ENCODE data around the gene CCDC77. TPM values are rescaled to one million over a fixed set of nuclear protein-coding genes. Genes with fewer than 3 reads are reported as not detected.

Gene CCDC77
- total RNA-seq, 2 experiments from 2014 or later, result 16.8 to 18.9 TPM

- CTCF ChIA-PET, result no interaction called here
- DNase-seq, result no peak
- H3K36me3 Mint-ChIP-seq (ENCODE audit: low read depth), result no peaks in the 10 kb centered on the region
Observed at GRCh38 chr12:467591-467990, 66.1 kb downstream of the CCDC77 start.

GRCh38 chr12:468671-469389 is 67.4 kb downstream of the CCDC77 start:
- Mint-ChIP-seq H3K9me3 (ENCODE audit: insufficient read depth) (no peaks in the 10 kb centered on the region), H3K4me1 (ENCODE audit: low read depth) (peaks cover 9% of the 10 kb centered on the region), H3K27ac (no peak overlapping the region), H3K27me3 (ENCODE audit: low read depth) (peaks cover 16% of the 10 kb centered on the region), H3K4me3 (no peak overlapping the region), H3K36me3 (ENCODE audit: low read depth) (no peaks in the 10 kb centered on the region)
- ChIA-PET CTCF (interaction anchor here (1.4 kb wide), 1 partner anchor 14 kb away, joined by 4 read pairs; no protein-coding TSS in a partner anchor), POLR2A (no interaction called here)
- no peak for ATAC-seq
- no peak for DNase-seq

More at GRCh38 chr12:467591-467990, 66.1 kb downstream of the CCDC77 start:
- ATAC-seq, result no peak
- peaks cover 19% of the 10 kb centered on the region for H3K27me3 Mint-ChIP-seq (ENCODE audit: low read depth)
- no peak overlapping the region for H3K4me3 Mint-ChIP-seq
- no peaks in the 10 kb centered on the region for H3K9me3 Mint-ChIP-seq (ENCODE audit: insufficient read depth)
- POLR2A ChIA-PET, result no interaction called here
- H3K4me1 Mint-ChIP-seq (ENCODE audit: low read depth), result peaks cover 7% of the 10 kb centered on the region
- H3K27ac Mint-ChIP-seq, result no peak overlapping the region

- H3K27ac Mint-ChIP-seq, result no peak overlapping the region
- ATAC-seq (no peak), DNase-seq (no peak)
- no peak overlapping the region for H3K4me3 Mint-ChIP-seq
- ChIA-PET POLR2A (no interaction called here), CTCF (no interaction called here)
- H3K4me1 Mint-ChIP-seq (ENCODE audit: low read depth), result peaks cover 9% of the 10 kb centered on the region
- H3K36me3 Mint-ChIP-seq (ENCODE audit: low read depth), result no peaks in the 10 kb centered on the region
- H3K9me3 Mint-ChIP-seq (ENCODE audit: insufficient read depth), result no peaks in the 10 kb centered on the region
- peaks cover 11% of the 10 kb centered on the region for H3K27me3 Mint-ChIP-seq (ENCODE audit: low read depth)
Observed at GRCh38 chr12:470133-470532, 68.7 kb downstream of the CCDC77 start.

GRCh38 chr12:473198-473597 is 71.8 kb downstream of the CCDC77 start:
- no peaks in the 10 kb centered on the region for H3K36me3 Mint-ChIP-seq (ENCODE audit: low read depth)
- DNase-seq (no peak), ATAC-seq (no peak)
- no peaks in the 10 kb centered on the region for H3K9me3 Mint-ChIP-seq (ENCODE audit: insufficient read depth)
- H3K27me3 Mint-ChIP-seq (ENCODE audit: low read depth), result peaks cover 25% of the 10 kb centered on the region
- no peak overlapping the region for H3K4me3 Mint-ChIP-seq
- ChIA-PET CTCF (interaction anchor here (1.2 to 1.4 kb wide), 2 partner anchors 21 to 31 kb away, joined by 3 to 4 read pairs; no protein-coding TSS in a partner anchor), POLR2A (no interaction called here)
- H3K4me1 Mint-ChIP-seq (ENCODE audit: low read depth), result peaks cover 9% of the 10 kb centered on the region
- H3K27ac Mint-ChIP-seq, result no peak overlapping the region

- H3K36me3 Mint-ChIP-seq (ENCODE audit: low read depth), result no peaks in the 10 kb centered on the region
- H3K4me1 Mint-ChIP-seq (ENCODE audit: low read depth), result peaks cover 2% of the 10 kb centered on the region
- no peak overlapping the region for H3K27ac Mint-ChIP-seq
- ATAC-seq (no peak), DNase-seq (no peak)
- ChIA-PET POLR2A (no interaction called here), CTCF (interaction anchor here (0.7 to 1.2 kb wide), 2 partner anchors 22 to 25 kb away, joined by 3 to 4 read pairs; no protein-coding TSS in a partner anchor)
- no peaks in the 10 kb centered on the region for H3K9me3 Mint-ChIP-seq (ENCODE audit: insufficient read depth)
- no peak overlapping the region for H3K4me3 Mint-ChIP-seq
- peaks cover 28% of the 10 kb centered on the region for H3K27me3 Mint-ChIP-seq (ENCODE audit: low read depth)
Observed at GRCh38 chr12:473863-474577, 72.6 kb downstream of the CCDC77 start.

- H3K9me3 Mint-ChIP-seq (ENCODE audit: insufficient read depth), result no peaks in the 10 kb centered on the region
- CTCF ChIA-PET, result interaction anchor here (1.2 to 1.3 kb wide), 3 partner anchors 23 to 33 kb away, joined by 3 to 5 read pairs (median 3); no protein-coding TSS in a partner anchor
- no peak overlapping the region for H3K4me3 Mint-ChIP-seq
- no peaks in the 10 kb centered on the region for H3K36me3 Mint-ChIP-seq (ENCODE audit: low read depth)
- peaks cover 2% of the 10 kb centered on the region for H3K4me1 Mint-ChIP-seq (ENCODE audit: low read depth)
- no peak overlapping the region for H3K27ac Mint-ChIP-seq
- DNase-seq (no peak), ATAC-seq (no peak)
- peaks cover 28% of the 10 kb centered on the region for H3K27me3 Mint-ChIP-seq (ENCODE audit: low read depth)
- POLR2A ChIA-PET, result no interaction called here
Observed at GRCh38 chr12:475286-475685, 73.8 kb downstream of the CCDC77 start.

GRCh38 chr12:479161-479560 is 77.7 kb downstream of the CCDC77 start:
- Mint-ChIP-seq H3K27ac (no peak overlapping the region), H3K36me3 (ENCODE audit: low read depth) (no peaks in the 10 kb centered on the region), H3K4me3 (no peak overlapping the region), H3K4me1 (ENCODE audit: low read depth) (peaks cover 4% of the 10 kb centered on the region), H3K27me3 (ENCODE audit: low read depth) (peaks cover 37% of the 10 kb centered on the region), H3K9me3 (ENCODE audit: insufficient read depth) (no peaks in the 10 kb centered on the region)
- CTCF ChIA-PET, result no interaction called here
- no peak for ATAC-seq
- DNase-seq, result no peak
- POLR2A ChIA-PET, result no interaction called here

GRCh38 chr12:480831-481816 is 79.7 kb downstream of the CCDC77 start:
- no peak for DNase-seq
- H3K4me3 Mint-ChIP-seq, result no peak overlapping the region
- H3K4me1 Mint-ChIP-seq (ENCODE audit: low read depth), result peaks cover 4% of the 10 kb centered on the region
- CTCF ChIA-PET, result interaction anchor here (0.6 to 1.2 kb wide), 2 partner anchors 29 to 48 kb away, joined by 3 read pairs; no protein-coding TSS in a partner anchor
- no peak overlapping the region for H3K27ac Mint-ChIP-seq
- H3K36me3 Mint-ChIP-seq (ENCODE audit: low read depth), result no peaks in the 10 kb centered on the region
- H3K27me3 Mint-ChIP-seq (ENCODE audit: low read depth), result peaks cover 40% of the 10 kb centered on the region
- H3K9me3 Mint-ChIP-seq (ENCODE audit: insufficient read depth), result no peaks in the 10 kb centered on the region
- POLR2A ChIA-PET, result no interaction called here
- no peak for ATAC-seq

GRCh38 chr12:482061-482460 is 80.6 kb downstream of the CCDC77 start:
- no peak overlapping the region for H3K4me3 Mint-ChIP-seq
- no peak for DNase-seq
- ChIA-PET CTCF (interaction anchor here (1.2 kb wide), 1 partner anchor 30 kb away, joined by 3 read pairs; no protein-coding TSS in a partner anchor), POLR2A (no interaction called here)
- no peaks in the 10 kb centered on the region for H3K9me3 Mint-ChIP-seq (ENCODE audit: insufficient read depth)
- no peak overlapping the region for H3K27ac Mint-ChIP-seq
- ATAC-seq, result no peak
- no peaks in the 10 kb centered on the region for H3K36me3 Mint-ChIP-seq (ENCODE audit: low read depth)
- peaks cover 38% of the 10 kb centered on the region for H3K27me3 Mint-ChIP-seq (ENCODE audit: low read depth)
- peaks cover 4% of the 10 kb centered on the region for H3K4me1 Mint-ChIP-seq (ENCODE audit: low read depth)

- Mint-ChIP-seq H3K4me1 (ENCODE audit: low read depth) (peaks cover 4% of the 10 kb centered on the region), H3K9me3 (ENCODE audit: insufficient read depth) (no peaks in the 10 kb centered on the region), H3K27me3 (ENCODE audit: low read depth) (peaks cover 33% of the 10 kb centered on the region), H3K27ac (no peak overlapping the region), H3K36me3 (ENCODE audit: low read depth) (no peaks in the 10 kb centered on the region), H3K4me3 (no peak overlapping the region)
- POLR2A ChIA-PET, result no interaction called here
- no peak for ATAC-seq
- DNase-seq, result no peak
- CTCF ChIA-PET, result no interaction called here
Observed at GRCh38 chr12:484096-484495, 82.7 kb downstream of the CCDC77 start.

- peaks cover 2% of the 10 kb centered on the region for H3K36me3 Mint-ChIP-seq (ENCODE audit: low read depth)
- no peak overlapping the region for H3K27ac Mint-ChIP-seq
- H3K27me3 Mint-ChIP-seq (ENCODE audit: low read depth), result peaks cover 15% of the 10 kb centered on the region
- CTCF ChIA-PET, result no interaction called here
- peaks cover 12% of the 10 kb centered on the region for H3K9me3 Mint-ChIP-seq (ENCODE audit: insufficient read depth)
- POLR2A ChIA-PET, result no interaction called here
- no peak for ATAC-seq
- no peak for DNase-seq
- H3K4me3 Mint-ChIP-seq, result no peak overlapping the region
- H3K4me1 Mint-ChIP-seq (ENCODE audit: low read depth), result no peaks in the 10 kb centered on the region
Observed at GRCh38 chr12:490260-490659, 88.8 kb downstream of the CCDC77 start.

All from activated CD8-positive, alpha-beta T cell treated with anti-CD3 and anti-CD28 coated beads, Interleukin-2, amount 10 ng/mL, durations not matched to agents 7 days and 5 days (primary cell).